GM12801 (cell line): ENCODE measurements around the gene PIK3R6.

Source experiments
- TF ChIP-seq, protein P1 (sequence below): IDR thresholded peaks from one replicate; pipeline ENCODE4 v1.5.1; 2011; ENCODE audit warnings: control low read depth; ENCODE audit not compliant: insufficient read length; ENCODE audit errors: extremely low read depth

The PIK3R6 gene

DNA sequence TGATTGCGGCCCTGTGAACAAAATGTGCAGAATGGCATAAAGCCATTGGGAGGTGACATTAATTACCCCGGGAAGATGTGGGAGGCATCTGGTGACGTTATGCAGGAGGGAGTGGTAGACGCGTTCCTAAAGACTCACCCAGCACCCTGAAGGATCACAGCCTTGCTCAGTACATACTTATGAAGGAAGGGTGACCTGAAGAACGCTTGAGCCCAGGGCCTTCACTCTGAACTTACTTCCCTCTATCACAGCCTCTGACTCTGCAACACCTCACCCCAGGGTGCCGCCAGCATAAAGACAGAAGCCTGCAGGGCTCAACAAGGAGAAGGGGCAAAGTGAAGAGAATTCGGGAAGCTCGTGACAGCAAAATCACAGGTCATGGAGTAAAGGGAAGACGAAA is 77.7 kb downstream of the PIK3R6 start:
- TF ChIP-seq, protein P1, sequence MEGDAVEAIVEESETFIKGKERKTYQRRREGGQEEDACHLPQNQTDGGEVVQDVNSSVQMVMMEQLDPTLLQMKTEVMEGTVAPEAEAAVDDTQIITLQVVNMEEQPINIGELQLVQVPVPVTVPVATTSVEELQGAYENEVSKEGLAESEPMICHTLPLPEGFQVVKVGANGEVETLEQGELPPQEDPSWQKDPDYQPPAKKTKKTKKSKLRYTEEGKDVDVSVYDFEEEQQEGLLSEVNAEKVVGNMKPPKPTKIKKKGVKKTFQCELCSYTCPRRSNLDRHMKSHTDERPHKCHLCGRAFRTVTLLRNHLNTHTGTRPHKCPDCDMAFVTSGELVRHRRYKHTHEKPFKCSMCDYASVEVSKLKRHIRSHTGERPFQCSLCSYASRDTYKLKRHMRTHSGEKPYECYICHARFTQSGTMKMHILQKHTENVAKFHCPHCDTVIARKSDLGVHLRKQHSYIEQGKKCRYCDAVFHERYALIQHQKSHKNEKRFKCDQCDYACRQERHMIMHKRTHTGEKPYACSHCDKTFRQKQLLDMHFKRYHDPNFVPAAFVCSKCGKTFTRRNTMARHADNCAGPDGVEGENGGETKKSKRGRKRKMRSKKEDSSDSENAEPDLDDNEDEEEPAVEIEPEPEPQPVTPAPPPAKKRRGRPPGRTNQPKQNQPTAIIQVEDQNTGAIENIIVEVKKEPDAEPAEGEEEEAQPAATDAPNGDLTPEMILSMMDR: no peak

DNA sequence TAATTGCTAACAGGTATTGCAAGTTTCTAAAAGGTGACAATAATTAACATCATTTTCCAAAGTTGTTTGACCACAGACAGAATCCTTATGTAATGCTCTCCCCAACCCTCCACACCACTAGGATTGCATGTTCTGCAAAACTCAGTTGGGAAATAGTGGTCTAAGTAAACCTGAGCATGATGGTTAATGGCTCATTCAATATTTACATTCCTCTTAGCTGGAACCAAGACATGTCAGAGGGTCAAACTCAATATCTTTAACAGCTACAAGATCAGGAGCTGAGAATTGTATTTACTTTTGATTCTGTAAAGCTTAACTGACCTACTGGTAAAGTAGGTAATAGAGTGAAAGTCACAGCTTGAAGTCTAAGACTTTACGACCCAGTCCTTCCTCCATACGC is 78.5 kb downstream of the PIK3R6 start:
- TF ChIP-seq, protein P1: no peak

DNA sequence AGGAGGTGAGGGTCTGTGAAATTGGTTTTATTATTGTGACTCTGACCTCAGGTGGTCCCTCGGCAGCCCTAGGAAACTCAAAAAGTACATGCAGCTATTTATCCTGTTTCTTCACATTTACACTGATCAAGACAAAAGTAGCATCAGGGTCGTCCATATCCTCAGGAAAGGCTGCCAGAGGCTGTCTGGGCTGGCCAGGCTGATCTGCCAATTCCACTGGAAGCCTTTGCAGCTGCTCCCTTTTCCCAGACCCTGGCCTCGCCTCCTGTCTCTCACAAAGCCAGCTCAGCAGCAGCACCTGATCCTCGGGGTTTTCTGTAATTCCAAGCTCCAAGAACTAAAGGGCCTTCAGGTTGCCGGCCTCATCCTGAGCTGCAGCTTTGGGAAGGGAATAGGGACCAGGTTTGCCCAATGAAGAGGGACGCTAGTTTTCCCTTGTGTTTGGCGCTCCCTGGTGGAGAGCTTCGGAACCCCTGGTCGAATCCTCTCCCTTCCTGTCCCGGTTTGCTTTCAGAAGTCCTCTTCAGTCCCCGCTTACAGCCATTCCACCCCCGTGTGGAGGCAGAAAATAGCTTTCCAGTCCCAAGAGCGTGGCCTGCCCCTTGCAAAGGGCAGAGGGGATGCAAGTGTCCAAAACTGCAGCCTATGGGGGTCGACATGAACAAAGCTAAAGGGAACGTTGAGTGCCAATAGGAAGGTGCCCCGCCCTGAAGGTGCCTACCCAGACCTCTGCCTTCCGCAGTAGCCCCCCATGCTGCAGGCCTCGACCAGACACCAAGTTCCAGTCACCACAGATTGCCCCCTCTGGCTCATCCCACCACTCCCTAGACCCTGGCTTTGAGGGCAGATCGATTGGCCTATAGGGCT is 81.7 kb downstream of the PIK3R6 start:
- TF ChIP-seq, protein P1: peak; percentile 9

DNA sequence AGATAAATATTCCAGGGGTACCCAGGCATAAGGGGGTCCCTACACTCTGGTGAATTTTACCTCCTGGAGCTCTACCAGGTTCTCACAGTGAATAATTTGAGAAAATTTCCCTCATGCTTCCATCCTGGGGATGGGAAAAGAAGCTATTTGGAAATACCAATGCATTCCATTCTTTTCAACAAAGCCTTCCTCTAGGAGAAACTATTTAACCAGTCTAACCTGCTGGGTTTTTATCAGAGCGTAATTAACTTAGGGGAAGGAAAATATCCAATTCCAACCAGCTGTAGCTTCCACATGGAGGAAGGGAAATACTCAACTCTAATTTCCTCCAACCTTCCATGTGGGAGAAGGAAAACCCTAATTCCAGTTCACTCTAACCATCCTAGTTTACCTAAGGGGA is 85.3 kb downstream of the PIK3R6 start:
- TF ChIP-seq, protein P1: no peak

DNA sequence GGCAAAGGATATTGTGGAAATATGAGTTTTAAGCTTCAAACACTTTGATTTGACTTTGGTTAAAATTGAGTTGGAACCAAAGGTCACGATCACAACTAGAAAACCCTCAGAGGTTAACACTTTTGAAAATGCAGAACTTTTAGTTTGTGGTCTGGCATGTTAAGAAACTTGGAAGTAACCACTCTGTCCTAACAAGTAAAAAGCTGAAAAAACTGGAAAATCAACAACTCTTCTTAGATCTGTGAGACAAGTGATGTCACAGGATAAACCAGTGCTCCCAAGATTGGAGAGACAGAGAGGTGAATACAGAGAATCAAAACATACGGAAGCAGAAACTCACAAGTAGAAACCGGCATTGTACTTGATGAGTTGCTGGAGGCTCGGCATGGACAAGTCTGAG is 85.7 kb downstream of the PIK3R6 start:
- TF ChIP-seq, protein P1: no peak

DNA sequence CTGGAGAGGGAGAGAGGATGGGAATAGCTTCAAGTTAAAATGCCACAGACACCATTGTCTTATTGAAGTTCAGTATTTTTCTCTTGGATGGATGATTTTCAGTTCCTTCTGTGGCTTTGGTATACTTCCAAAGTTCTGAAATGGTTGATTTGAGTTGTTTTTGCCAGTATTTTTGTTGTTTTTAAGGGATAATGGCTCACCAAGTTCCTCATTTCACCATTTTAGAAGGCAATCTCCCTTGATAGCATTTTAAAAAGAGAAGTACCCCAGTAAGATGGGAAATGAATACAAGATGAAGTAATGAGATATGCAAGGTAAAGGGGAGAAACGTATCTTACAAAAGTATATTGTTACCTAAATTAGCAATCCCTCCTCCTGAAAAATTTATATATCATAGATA is 90.6 kb downstream of the PIK3R6 start:
- TF ChIP-seq, protein P1: no peak

DNA sequence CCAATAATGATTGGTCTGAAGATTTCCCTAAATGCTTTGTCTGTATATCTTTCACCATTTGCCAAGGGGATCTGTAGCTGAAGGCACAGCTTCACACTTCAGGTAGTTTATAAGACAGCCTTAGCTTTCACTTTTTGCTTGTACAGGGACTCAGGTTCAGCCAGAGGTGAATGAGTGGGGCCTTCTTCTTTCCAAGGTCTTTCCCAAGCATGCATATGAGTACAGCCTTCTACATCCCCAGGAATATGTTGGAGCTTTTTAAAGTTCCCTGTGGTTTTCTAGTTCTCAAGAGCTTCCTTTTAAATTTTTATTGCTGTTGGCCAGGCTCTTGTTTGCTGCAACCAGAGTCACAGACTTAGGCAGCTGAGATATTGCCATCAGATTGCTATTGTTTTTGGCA is 91.2 kb downstream of the PIK3R6 start:
- TF ChIP-seq, protein P1: no peak
